GM19193 (cell line): ENCODE measurements around the gene SAG.

Source experiments
- POLR2A ChIP-seq: IDR thresholded peaks from 4 replicates; pipeline ENCODE4 v1.6.1; 2011; ENCODE audit not compliant: insufficient read depth, insufficient read length; ENCODE audit errors: extremely low read depth

The SAG gene

GRCh38 chr2:233314180-233314925, 6.7 kb downstream of the SAG start:
- no peak for TF ChIP-seq POLR2A

GRCh38 chr2:233317196-233317943, 9.8 kb downstream of the SAG start:
- TF ChIP-seq POLR2A: no peak

GRCh38 chr2:233319256-233319655, 11.6 kb downstream of the SAG start:
- TF ChIP-seq POLR2A: no peak

GRCh38 chr2:233320470-233320869, 12.9 kb downstream of the SAG start:
- TF ChIP-seq POLR2A: no peak

GRCh38 chr2:233321166-233321565, 13.6 kb downstream of the SAG start:
- no peak for TF ChIP-seq POLR2A

- TF ChIP-seq POLR2A: no peak
Observed at GRCh38 chr2:233323851-233324250, 16.2 kb downstream of the SAG start.

GRCh38 chr2:233325256-233325655, 17.6 kb downstream of the SAG start:
- no peak for TF ChIP-seq POLR2A

- no peak for TF ChIP-seq POLR2A
Observed at GRCh38 chr2:233325814-233326213, 18.2 kb downstream of the SAG start.

GRCh38 chr2:233326500-233326899, 18.9 kb downstream of the SAG start:
- TF ChIP-seq POLR2A: no peak

- TF ChIP-seq POLR2A: no peak
Observed at GRCh38 chr2:233328922-233329321, 21.3 kb downstream of the SAG start.

GRCh38 chr2:233329489-233330135, 22.0 kb downstream of the SAG start:
- no peak for TF ChIP-seq POLR2A

- TF ChIP-seq POLR2A: peak; percentile 42
Observed at GRCh38 chr2:233331536-233331935, 23.9 kb downstream of the SAG start.

GRCh38 chr2:233332125-233332524, 24.5 kb downstream of the SAG start:
- no peak for TF ChIP-seq POLR2A

- no peak for TF ChIP-seq POLR2A
Observed at GRCh38 chr2:233334915-233335314, 27.3 kb downstream of the SAG start.

GRCh38 chr2:233336541-233336940, 28.9 kb downstream of the SAG start:
- no peak for TF ChIP-seq POLR2A

- no peak for TF ChIP-seq POLR2A
Observed at GRCh38 chr2:233338046-233338445, 30.4 kb downstream of the SAG start.
